Activated naive CD8-positive, alpha-beta T cell treated with anti-CD3 and anti-CD28 coated beads, Interleukin-2, amount 50 U/mL, for 16 hours (primary cell): ENCODE measurements around the gene ABHD17B.
A peak's percentile ranks its signal among the peaks of the same experiment; 100 is the strongest.

ENCODE experiments used
- DNase-seq: peaks from one replicate; pipeline ENCODE4 v3.0.0-alpha.2; 2020; ENCODE audit warnings: low read depth, low spot score

Gene ABHD17B

DNA sequence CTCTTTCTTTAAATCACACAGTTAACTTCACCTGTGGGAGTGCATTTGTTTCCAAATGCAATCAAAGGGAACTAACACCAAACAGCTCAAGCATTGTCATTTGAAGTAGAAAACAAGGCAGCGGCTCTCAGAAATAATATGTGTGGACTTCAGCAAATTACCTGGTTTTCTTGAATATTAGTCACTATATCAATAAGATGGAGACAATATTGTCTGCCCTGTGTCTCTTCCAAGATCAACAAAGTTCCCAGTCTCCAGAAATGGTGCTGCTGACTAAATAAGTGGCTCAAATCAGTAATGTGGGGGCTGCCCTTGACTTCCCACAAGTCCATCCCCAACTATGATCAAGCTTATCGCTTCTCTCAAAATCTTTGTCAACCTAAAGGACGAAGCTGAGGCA lies 89.6 kb downstream of the ABHD17B start:
- no peak for DNase-seq

- DNase-seq: no peak
Observed at GRCh38 chr9:71820403-71820921, 90.5 kb downstream of the ABHD17B start.

DNA sequence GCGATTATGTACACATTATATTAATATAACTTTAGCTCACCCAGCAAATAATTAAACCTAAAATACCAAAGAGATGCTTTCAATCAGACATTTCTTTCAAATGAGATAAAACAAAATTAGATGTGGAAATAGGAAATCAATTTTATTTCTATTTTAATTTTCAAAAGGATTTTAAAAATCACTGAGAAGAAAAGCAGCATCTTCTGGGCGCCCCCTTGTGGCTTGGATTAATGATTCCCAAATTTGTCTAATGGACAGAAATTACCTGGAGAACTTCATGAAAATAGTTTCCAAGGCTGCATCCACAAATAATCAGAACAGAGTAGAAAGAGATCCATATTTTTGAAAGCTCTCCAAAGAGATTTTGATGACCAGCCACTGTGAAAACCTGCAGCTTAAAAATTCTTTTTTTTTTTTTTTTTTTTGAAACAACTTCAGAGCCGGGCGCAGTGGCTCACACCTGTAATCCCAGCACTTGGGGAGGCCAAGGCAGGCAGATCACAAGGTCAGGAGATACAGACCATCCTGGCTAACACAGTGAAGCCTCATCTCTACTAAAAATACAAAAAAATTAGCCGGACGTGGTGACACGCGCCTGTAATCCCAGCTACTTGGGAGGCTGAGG lies 91.8 kb downstream of the ABHD17B start:
- peak; percentile 2 for DNase-seq

DNA sequence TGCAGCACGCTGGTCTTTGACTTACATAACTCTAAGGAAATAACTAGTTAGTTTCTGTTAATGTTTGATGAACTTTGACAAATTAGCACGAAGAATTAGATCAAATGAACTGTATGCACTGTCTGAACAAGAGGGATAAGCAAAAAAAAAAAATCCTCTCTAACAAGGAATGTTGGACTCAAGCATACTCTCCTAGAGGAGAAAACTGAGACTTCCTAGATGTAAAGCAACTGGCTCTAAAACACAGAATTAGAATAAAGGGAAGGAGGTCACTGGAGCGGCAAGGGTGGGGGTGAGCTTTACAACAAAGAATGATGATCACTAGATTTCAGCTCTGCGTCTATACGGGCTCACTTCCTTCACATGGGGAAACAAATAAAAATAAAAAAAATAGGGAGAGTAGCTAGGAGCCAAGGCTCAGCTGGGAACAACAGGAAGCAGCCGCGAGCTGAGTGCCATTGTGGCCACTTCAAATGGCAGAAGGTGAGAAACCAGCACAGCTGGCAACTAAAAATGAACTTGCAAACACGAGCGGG lies 94.0 kb downstream of the ABHD17B start:
- DNase-seq: no peak
